Measurements from ENCODE around the gene ZNF560.

Gene ZNF560

GRCh38 chr19:9528757-9529336 lies 30.4 kb upstream of the ZNF560 start:
- no peak overlapping the region for H3K4me3 ChIP-seq (ENCODE audit: low read depth, low read length)
- TF ChIP-seq CTCF (IDR thresholded peaks at IDR 0.05; ENCODE audit: low read depth, low read length, missing control alignments), result no peak
- no peak for DNase-seq (ENCODE audit: low read depth)
- in situ Hi-C loops (cut with HindIII; ENCODE audit: low sequenced_read_pairs), result no loop called here

- no peak overlapping the region for H3K4me3 ChIP-seq (ENCODE audit: low read depth, low read length)
- DNase-seq (ENCODE audit: low read depth), result no peak
- in situ Hi-C loops (cut with HindIII; ENCODE audit: low sequenced_read_pairs), result no loop called here
- no peak for TF ChIP-seq CTCF (IDR thresholded peaks at IDR 0.05; ENCODE audit: low read depth, low read length, missing control alignments)
Observed at GRCh38 chr19:9523885-9524474, 25.6 kb upstream of the ZNF560 start.

GRCh38 chr19:9507285-9507684 lies 8.9 kb upstream of the ZNF560 start:
- TF ChIP-seq CTCF (IDR thresholded peaks at IDR 0.05; ENCODE audit: low read depth, low read length, missing control alignments), result no peak
- in situ Hi-C loops (cut with HindIII; ENCODE audit: low sequenced_read_pairs), result loop anchor here (5.0 kb wide), 1 partner anchor 40 kb away; no protein-coding TSS in a partner anchor
- H3K4me3 ChIP-seq (ENCODE audit: low read depth, low read length), result no peak overlapping the region
- no peak for DNase-seq (ENCODE audit: low read depth)

GRCh38 chr19:9500796-9501195 lies 2.4 kb upstream of the ZNF560 start:
- in situ Hi-C loops (cut with HindIII; ENCODE audit: low sequenced_read_pairs), result no loop called here
- no peak overlapping the region for H3K4me3 ChIP-seq (ENCODE audit: low read depth, low read length)
- DNase-seq (ENCODE audit: low read depth), result no peak
- no peak for TF ChIP-seq CTCF (IDR thresholded peaks at IDR 0.05; ENCODE audit: low read depth, low read length, missing control alignments)

GRCh38 chr19:9494096-9494495 lies 4.3 kb downstream of the ZNF560 start:
- no peak for TF ChIP-seq CTCF (IDR thresholded peaks at IDR 0.05; ENCODE audit: low read depth, low read length, missing control alignments)
- no peak overlapping the region for H3K4me3 ChIP-seq (ENCODE audit: low read depth, low read length)
- in situ Hi-C loops (cut with HindIII; ENCODE audit: low sequenced_read_pairs), result no loop called here
- DNase-seq (ENCODE audit: low read depth), result no peak

- TF ChIP-seq CTCF (IDR thresholded peaks at IDR 0.05; ENCODE audit: low read depth, low read length, missing control alignments), result no peak
- in situ Hi-C loops (cut with HindIII; ENCODE audit: low sequenced_read_pairs), result no loop called here
- no peak for DNase-seq (ENCODE audit: low read depth)
- no peak overlapping the region for H3K4me3 ChIP-seq (ENCODE audit: low read depth, low read length)
Observed at GRCh38 chr19:9487016-9487415, 11.4 kb downstream of the ZNF560 start.
